KMS-11 (cell line): Measurements from ENCODE around the gene XG.

ENCODE experiments used
- H2AFZ ChIP-seq: fragments of 200-600 bp; sonication (generic); 2 replicates; pipeline ENCODE4 v1.6.1; 2016; ENCODE audit warnings: antibody characterized with exemption, mixed run types, low read depth
- H3K27ac ChIP-seq: fragments of 200-600 bp; sonication (generic); 2 replicates; pipeline ENCODE4 v1.6.1; 2016; ENCODE audit warnings: mild to moderate bottlenecking, mixed run types
- H3K27me3 ChIP-seq: fragments of 200-600 bp; sonication (generic); 2 replicates; pipeline ENCODE4 v1.6.1; 2017; ENCODE audit warnings: mild to moderate bottlenecking, low read depth, mixed run types, moderate library complexity; ENCODE audit not compliant: insufficient read depth
- H3K36me3 ChIP-seq: fragments of 200-600 bp; sonication (generic); 2 replicates; pipeline ENCODE4 v1.6.1; 2017; ENCODE audit warnings: mild to moderate bottlenecking, mixed run types; ENCODE audit not compliant: insufficient read depth
- H3K4me1 ChIP-seq: fragments of 200-600 bp; sonication (generic); 2 replicates; pipeline ENCODE4 v1.6.1; 2016; ENCODE audit warnings: mild to moderate bottlenecking, low read depth, mixed run types; ENCODE audit not compliant: poor library complexity, severe bottlenecking
- H3K4me2 ChIP-seq: fragments of 200-600 bp; sonication (generic); 2 replicates; pipeline ENCODE4 v1.7.0; 2016; ENCODE audit warnings: mild to moderate bottlenecking, mixed run types
- H3K4me3 ChIP-seq: fragments of 200-600 bp; sonication (generic); IDR thresholded peaks from 2 replicates; pipeline ENCODE4 v1.6.1; 2017; ENCODE audit warnings: low read depth, low read length, mixed read lengths; ENCODE audit not compliant: insufficient read depth
- H3K79me2 ChIP-seq: fragments of 200-600 bp; sonication (generic); 2 replicates; pipeline ENCODE4 v1.6.1; 2016; ENCODE audit warnings: low read depth, mixed run types; ENCODE audit not compliant: insufficient read depth
- H3K9ac ChIP-seq: fragments of 200-600 bp; sonication (generic); 2 replicates; pipeline ENCODE4 v1.6.1; 2016; ENCODE audit warnings: mild to moderate bottlenecking, mixed run types
- H4K20me1 ChIP-seq: fragments of 200-600 bp; sonication (generic); 2 replicates; pipeline ENCODE4 v1.6.1; 2016; ENCODE audit warnings: mild to moderate bottlenecking, mixed run types; ENCODE audit not compliant: insufficient read depth
- TF ChIP-seq, protein P1 (sequence below): fragments of 200-600 bp; sonication (generic); conservative IDR thresholded peaks from 2 replicates; pipeline ENCODE4 v1.6.1; 2017; ENCODE audit warnings: low read depth, mild to moderate bottlenecking, antibody characterized with exemption, low read length, moderate library complexity, mixed read lengths

Gene XG

GRCh38 chrX:2841537-2841936 lies 89.7 kb downstream of the XG start:
- Histone ChIP-seq H3K36me3 (no peaks in the 10 kb centered on the region), H2AFZ (no peak overlapping the region), H3K4me3 (no peak overlapping the region), H4K20me1 (no peaks in the 10 kb centered on the region), H3K27ac (no peak overlapping the region), H3K4me2 (no peak overlapping the region), H3K27me3 (no peaks in the 10 kb centered on the region), H3K79me2 (no peaks in the 10 kb centered on the region), H3K4me1 (no peaks in the 10 kb centered on the region), H3K9ac (no peak overlapping the region)
- TF ChIP-seq, protein P1, sequence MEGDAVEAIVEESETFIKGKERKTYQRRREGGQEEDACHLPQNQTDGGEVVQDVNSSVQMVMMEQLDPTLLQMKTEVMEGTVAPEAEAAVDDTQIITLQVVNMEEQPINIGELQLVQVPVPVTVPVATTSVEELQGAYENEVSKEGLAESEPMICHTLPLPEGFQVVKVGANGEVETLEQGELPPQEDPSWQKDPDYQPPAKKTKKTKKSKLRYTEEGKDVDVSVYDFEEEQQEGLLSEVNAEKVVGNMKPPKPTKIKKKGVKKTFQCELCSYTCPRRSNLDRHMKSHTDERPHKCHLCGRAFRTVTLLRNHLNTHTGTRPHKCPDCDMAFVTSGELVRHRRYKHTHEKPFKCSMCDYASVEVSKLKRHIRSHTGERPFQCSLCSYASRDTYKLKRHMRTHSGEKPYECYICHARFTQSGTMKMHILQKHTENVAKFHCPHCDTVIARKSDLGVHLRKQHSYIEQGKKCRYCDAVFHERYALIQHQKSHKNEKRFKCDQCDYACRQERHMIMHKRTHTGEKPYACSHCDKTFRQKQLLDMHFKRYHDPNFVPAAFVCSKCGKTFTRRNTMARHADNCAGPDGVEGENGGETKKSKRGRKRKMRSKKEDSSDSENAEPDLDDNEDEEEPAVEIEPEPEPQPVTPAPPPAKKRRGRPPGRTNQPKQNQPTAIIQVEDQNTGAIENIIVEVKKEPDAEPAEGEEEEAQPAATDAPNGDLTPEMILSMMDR: no peak

GRCh38 chrX:2846992-2847391 lies 95.2 kb downstream of the XG start:
- no peaks in the 10 kb centered on the region for H4K20me1 ChIP-seq
- H3K4me3 ChIP-seq: no peak overlapping the region
- H3K27ac ChIP-seq: no peak overlapping the region
- H2AFZ ChIP-seq: no peak overlapping the region
- no peak overlapping the region for H3K4me2 ChIP-seq
- H3K9ac ChIP-seq: no peak overlapping the region
- no peaks in the 10 kb centered on the region for H3K4me1 ChIP-seq
- TF ChIP-seq, protein P1: no peak
- no peaks in the 10 kb centered on the region for H3K36me3 ChIP-seq
- H3K79me2 ChIP-seq: no peaks in the 10 kb centered on the region
- H3K27me3 ChIP-seq: no peaks in the 10 kb centered on the region

- H3K4me1 ChIP-seq: no peaks in the 10 kb centered on the region
- no peak overlapping the region for H3K27ac ChIP-seq
- TF ChIP-seq, protein P1: no peak
- no peak overlapping the region for H3K4me3 ChIP-seq
- H3K79me2 ChIP-seq: no peaks in the 10 kb centered on the region
- no peak overlapping the region for H3K4me2 ChIP-seq
- no peak overlapping the region for H2AFZ ChIP-seq
- H3K9ac ChIP-seq: no peak overlapping the region
- H3K36me3 ChIP-seq: no peaks in the 10 kb centered on the region
- no peaks in the 10 kb centered on the region for H3K27me3 ChIP-seq
- H4K20me1 ChIP-seq: no peaks in the 10 kb centered on the region
Measured at GRCh38 chrX:2848871-2849301, 97.0 kb downstream of the XG start.

GRCh38 chrX:2854918-2855317 lies 103.1 kb downstream of the XG start:
- H3K4me1 ChIP-seq: no peaks in the 10 kb centered on the region
- no peak overlapping the region for H3K9ac ChIP-seq
- TF ChIP-seq, protein P1: no peak
- H3K36me3 ChIP-seq: no peaks in the 10 kb centered on the region
- H4K20me1 ChIP-seq: no peaks in the 10 kb centered on the region
- H3K4me2 ChIP-seq: no peak overlapping the region
- no peaks in the 10 kb centered on the region for H3K79me2 ChIP-seq
- H2AFZ ChIP-seq: no peak overlapping the region
- H3K27me3 ChIP-seq: no peaks in the 10 kb centered on the region
- H3K4me3 ChIP-seq: no peak overlapping the region
- H3K27ac ChIP-seq: no peak overlapping the region
